OCI-LY1 (cell line): ENCODE data around the gene CLEC20A.

Source experiments
- H2AFZ ChIP-seq: fragments of 200-600 bp; sonication (generic), shearing (Covaris generic); 2 replicates; pipeline ENCODE4 v1.6.0; 2014; ENCODE audit warnings: antibody characterized with exemption, mild to moderate bottlenecking, low read length
- H3F3A ChIP-seq: fragments of 200-600 bp; sonication (generic), shearing (Covaris generic); 2 replicates; pipeline ENCODE4 v1.6.0; 2014; ENCODE audit warnings: mild to moderate bottlenecking, antibody characterized with exemption, low read length, moderate library complexity; ENCODE audit not compliant: insufficient read depth
- H3K27ac ChIP-seq: fragments of 200-600 bp; sonication (generic); 2 replicates; pipeline ENCODE4 v1.5.1; 2014; ENCODE audit warnings: low read length, mixed run types, mild to moderate bottlenecking, low read depth; ENCODE audit not compliant: poor library complexity, severe bottlenecking
- H3K27me3 ChIP-seq: fragments of 200-600 bp; sonication (generic); 2 replicates; pipeline ENCODE4 v1.6.0; 2014; ENCODE audit warnings: antibody characterized with exemption, mild to moderate bottlenecking, low read length, moderate library complexity; ENCODE audit not compliant: insufficient read depth
- H3K36me3 ChIP-seq: fragments of 200-600 bp; sonication (generic); 2 replicates; pipeline ENCODE4 v1.6.1; 2014; ENCODE audit warnings: mild to moderate bottlenecking, antibody characterized with exemption, low read length, moderate library complexity, mixed read lengths; ENCODE audit not compliant: insufficient read depth
- H3K4me1 ChIP-seq: fragments of 200-600 bp; sonication (generic); 2 replicates; pipeline ENCODE4 v1.5.1; 2014; ENCODE audit warnings: mild to moderate bottlenecking, low read length, moderate library complexity; ENCODE audit not compliant: insufficient read depth, severe bottlenecking
- H3K4me2 ChIP-seq: fragments of 200-600 bp; sonication (generic), shearing (Covaris generic); 2 replicates; pipeline ENCODE4 v1.6.1; 2014; ENCODE audit warnings: low read length
- H3K4me3 ChIP-seq: fragments of 200-600 bp; sonication (generic); 2 replicates; pipeline ENCODE4 v1.5.1; 2014; ENCODE audit warnings: low read length, low read depth, mild to moderate bottlenecking, mixed read lengths; ENCODE audit not compliant: poor library complexity, severe bottlenecking
- H3K79me2 ChIP-seq: fragments of 200-600 bp; shearing (Covaris generic); 2 replicates; pipeline ENCODE4 v1.6.1; 2016; ENCODE audit warnings: mixed run types, low read length, mixed read lengths; ENCODE audit not compliant: insufficient read depth
- H3K9ac ChIP-seq: fragments of 200-600 bp; sonication (generic), shearing (Covaris generic); 2 replicates; pipeline ENCODE4 v1.6.1; 2014; ENCODE audit warnings: mild to moderate bottlenecking, low read length, mixed read lengths
- H3K9me2 ChIP-seq: fragments of 200-600 bp; sonication (generic), shearing (Covaris generic); 2 replicates; pipeline ENCODE4 v1.6.1; 2014; ENCODE audit warnings: low read depth, mild to moderate bottlenecking, low read length, mixed read lengths
- H3K9me3 ChIP-seq: fragments of 200-600 bp; shearing (Covaris generic); 2 replicates; pipeline ENCODE4 v1.6.1; 2014; ENCODE audit warnings: low read length, mixed read lengths
- H4K20me1 ChIP-seq: fragments of 200-600 bp; sonication (generic), shearing (Covaris generic); 2 replicates; pipeline ENCODE4 v1.6.0; 2016; ENCODE audit warnings: mild to moderate bottlenecking, low read length; ENCODE audit not compliant: insufficient read depth
- EZH2 ChIP-seq: fragments of 200-600 bp; sonication (generic), shearing (Covaris generic); IDR thresholded peaks from 2 replicates; pipeline ENCODE4 v1.8.0; 2017; ENCODE audit warnings: borderline replicate concordance, mixed run types, mild to moderate bottlenecking, antibody characterized with exemption, low read length, moderate library complexity, mixed read lengths
- TF ChIP-seq, protein P1 (sequence below): fragments of 200-600 bp; sonication (generic), shearing (Covaris generic); IDR thresholded peaks from 2 replicates; pipeline ENCODE4 v1.5.1; 2017; ENCODE audit warnings: mild to moderate bottlenecking, antibody characterized with exemption, low read length, moderate library complexity, mixed read lengths

The CLEC20A gene

DNA sequence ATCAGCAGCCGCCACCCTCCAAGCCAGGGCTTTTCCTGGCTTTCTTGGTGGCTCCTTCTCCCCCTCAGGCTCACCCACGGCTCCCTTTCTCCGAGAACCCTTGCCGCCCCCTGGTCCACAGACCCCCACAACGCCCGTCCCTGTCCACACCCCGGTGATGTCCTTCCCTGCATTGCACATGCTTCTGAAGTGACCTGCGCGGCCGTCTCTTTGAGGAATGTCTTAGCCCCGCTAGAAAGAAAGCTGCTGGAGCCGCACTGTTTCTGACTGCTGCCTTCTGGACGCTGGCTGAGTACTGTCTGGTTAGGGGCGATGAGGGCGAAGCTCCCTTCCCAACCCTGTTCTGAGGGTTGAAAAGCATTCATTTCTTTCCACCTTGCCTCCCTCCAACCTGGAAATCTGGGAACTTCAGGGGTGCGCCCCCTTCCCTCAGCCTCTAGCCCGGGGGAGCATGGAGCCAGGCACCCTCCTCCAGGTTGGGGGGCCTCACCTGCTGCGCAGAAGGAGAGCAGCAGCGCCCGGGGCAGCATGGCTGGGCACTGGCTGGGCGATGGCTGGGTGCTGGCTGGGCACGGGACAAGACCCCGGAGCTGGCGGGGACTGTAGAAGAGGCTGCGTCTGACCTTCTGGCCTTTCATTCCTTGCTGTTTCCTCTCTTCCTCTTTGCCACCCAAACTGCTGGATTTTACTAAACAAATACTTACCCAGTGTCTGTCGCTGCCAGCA, at the start of gene CLEC20A:
Gene CLEC20A (minus strand): TSS at position 555 of the 726 bp plus-strand sequence. CDS start 25 bp downstream, at position 530.
- Histone ChIP-seq H3K4me1 (no peaks in the 10 kb centered on the region), H3K9me2 (no peaks in the 10 kb centered on the region), H3K27me3 (peaks cover 11% of the 10 kb centered on the region; the same call in 1 of the 2 replicates), H3K4me2 (no peak within 1 kb of the TSS), H2AFZ (no peak within 1 kb of the TSS), H3K27ac (no peak within 1 kb of the TSS), H3K36me3 (no peaks in the 10 kb centered on the region), H4K20me1 (no peaks in the 10 kb centered on the region), H3F3A (no peaks in the 10 kb centered on the region), H3K79me2 (no peaks in the 10 kb centered on the region), H3K9ac (no peak within 1 kb of the TSS), H3K9me3 (no peaks in the 10 kb centered on the region), H3K4me3 (no peak within 1 kb of the TSS)
- no peak for TF ChIP-seq EZH2
- TF ChIP-seq, protein P1, sequence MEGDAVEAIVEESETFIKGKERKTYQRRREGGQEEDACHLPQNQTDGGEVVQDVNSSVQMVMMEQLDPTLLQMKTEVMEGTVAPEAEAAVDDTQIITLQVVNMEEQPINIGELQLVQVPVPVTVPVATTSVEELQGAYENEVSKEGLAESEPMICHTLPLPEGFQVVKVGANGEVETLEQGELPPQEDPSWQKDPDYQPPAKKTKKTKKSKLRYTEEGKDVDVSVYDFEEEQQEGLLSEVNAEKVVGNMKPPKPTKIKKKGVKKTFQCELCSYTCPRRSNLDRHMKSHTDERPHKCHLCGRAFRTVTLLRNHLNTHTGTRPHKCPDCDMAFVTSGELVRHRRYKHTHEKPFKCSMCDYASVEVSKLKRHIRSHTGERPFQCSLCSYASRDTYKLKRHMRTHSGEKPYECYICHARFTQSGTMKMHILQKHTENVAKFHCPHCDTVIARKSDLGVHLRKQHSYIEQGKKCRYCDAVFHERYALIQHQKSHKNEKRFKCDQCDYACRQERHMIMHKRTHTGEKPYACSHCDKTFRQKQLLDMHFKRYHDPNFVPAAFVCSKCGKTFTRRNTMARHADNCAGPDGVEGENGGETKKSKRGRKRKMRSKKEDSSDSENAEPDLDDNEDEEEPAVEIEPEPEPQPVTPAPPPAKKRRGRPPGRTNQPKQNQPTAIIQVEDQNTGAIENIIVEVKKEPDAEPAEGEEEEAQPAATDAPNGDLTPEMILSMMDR: no peak

DNA sequence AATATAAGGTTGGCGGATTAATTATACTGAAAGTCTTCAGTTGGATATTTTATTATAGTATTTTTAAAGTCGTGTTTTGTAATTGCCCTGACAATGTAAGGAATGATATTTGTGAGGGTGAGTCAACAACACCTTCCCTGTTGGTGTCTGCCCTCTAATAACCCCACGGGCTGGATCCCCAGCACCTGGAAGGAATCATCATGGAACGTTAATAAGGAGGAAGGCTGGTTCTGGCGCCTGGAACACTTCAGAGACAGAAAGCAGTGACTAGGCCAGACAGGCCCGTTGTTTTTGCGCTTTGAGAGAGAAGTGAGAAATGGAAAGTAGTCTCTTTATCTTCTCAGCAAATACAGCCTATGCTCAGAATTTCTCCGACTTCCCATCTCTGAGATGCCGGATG, 47.8 kb upstream of the CLEC20A start:
- H3K9me2 ChIP-seq: no peaks in the 10 kb centered on the region
- peaks cover 50% of the 10 kb centered on the region for H3K36me3 ChIP-seq
- H3K4me1 ChIP-seq: peaks cover 73% of the 10 kb centered on the region
- H3K4me3 ChIP-seq: peak overlapping the region; percentile 78
- H2AFZ ChIP-seq: no peak overlapping the region
- H3F3A ChIP-seq: no peaks in the 10 kb centered on the region
- H3K9ac ChIP-seq: peak overlapping the region; percentile 98
- no peak for TF ChIP-seq EZH2
- TF ChIP-seq, protein P1: no peak
- peak overlapping the region; percentile 97 for H3K27ac ChIP-seq
- H3K4me2 ChIP-seq: peak overlapping the region; percentile 98
- no peaks in the 10 kb centered on the region for H3K27me3 ChIP-seq
- H3K79me2 ChIP-seq: peaks cover 35% of the 10 kb centered on the region
- no peaks in the 10 kb centered on the region for H4K20me1 ChIP-seq
- H3K9me3 ChIP-seq: no peaks in the 10 kb centered on the region

DNA sequence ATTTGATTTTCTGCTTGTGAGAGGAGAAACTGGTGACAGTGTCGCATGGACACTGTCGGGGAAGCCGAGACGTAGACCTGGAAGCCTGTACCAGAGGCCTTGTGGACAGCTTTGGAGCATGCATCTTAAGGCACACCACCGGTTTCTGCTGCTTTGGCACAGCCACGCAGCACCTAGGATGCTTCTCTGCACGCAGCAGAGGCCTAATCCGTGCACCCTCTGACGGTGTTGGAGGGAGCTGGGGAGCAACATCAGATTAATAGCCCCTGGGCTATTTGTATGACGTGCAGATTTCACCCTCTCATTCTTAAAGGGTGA, 46.5 kb upstream of the CLEC20A start:
- H3K4me1 ChIP-seq: peaks cover 69% of the 10 kb centered on the region
- no peaks in the 10 kb centered on the region for H3K9me2 ChIP-seq
- H3K4me2 ChIP-seq: peak overlapping the region; percentile 98
- peak overlapping the region; percentile 78 for H3K4me3 ChIP-seq
- H2AFZ ChIP-seq: no peak overlapping the region
- no peaks in the 10 kb centered on the region for H4K20me1 ChIP-seq
- H3F3A ChIP-seq: no peaks in the 10 kb centered on the region
- H3K79me2 ChIP-seq: peaks cover 35% of the 10 kb centered on the region
- H3K36me3 ChIP-seq: peaks cover 38% of the 10 kb centered on the region
- no peaks in the 10 kb centered on the region for H3K27me3 ChIP-seq
- H3K9ac ChIP-seq: peak overlapping the region; percentile 98
- TF ChIP-seq, protein P1: no peak
- TF ChIP-seq EZH2: no peak
- H3K9me3 ChIP-seq: no peaks in the 10 kb centered on the region
- peak overlapping the region; percentile 97 for H3K27ac ChIP-seq
